Stomach (tissue), 9 donors: Measurements from ENCODE around the gene RPL29. TPM values are rescaled to one million over a fixed set of nuclear protein-coding genes. Genes with fewer than 3 reads are reported as not detected.
A peak's percentile ranks its signal among the peaks of the same experiment; 100 is the strongest.

Experiments used
- DNase-seq, 2 donors: peaks; one replicate each; pipeline versions ENCODE4 v3.0.0 to v3.0.0-alpha.2; 2013 to 2019
- H3K27ac ChIP-seq, 5 donors: fragments of 200-600 bp in 4 of 5; sonication (generic) in 4 of 5; one replicate each; pipeline ENCODE4 v1.5.1; 2013 to 2019; ENCODE audit warnings: mild to moderate bottlenecking in 1 of 5, moderate library complexity in 1 of 5
- H3K27me3 ChIP-seq, 3 donors: fragments of 200-600 bp; sonication (generic); one replicate each; pipeline ENCODE4 v1.5.1; 2017 to 2019; ENCODE audit warnings: mixed run types in 1 of 3
- H3K36me3 ChIP-seq, 4 donors: fragments of 200-600 bp; sonication (generic); 1 replicate in 3 of 4; 2 replicates in 1 of 4; pipeline ENCODE4 v1.5.1; 2016 to 2019
- H3K4me1 ChIP-seq, 4 donors: fragments of 200-600 bp; sonication (generic); one replicate each; pipeline ENCODE4 v1.5.1; 2016 to 2019
- H3K4me3 ChIP-seq, 4 donors: fragments of 200-600 bp; sonication (generic) in 3 of 4; one replicate each; pipeline ENCODE4 v1.5.1; 2016 to 2019; ENCODE audit warnings: mild to moderate bottlenecking in 1 of 4
- H3K9me3 ChIP-seq, 4 donors: fragments of 200-600 bp; sonication (generic); one replicate each; pipeline ENCODE4 v1.5.1; 2016 to 2019
- EP300 ChIP-seq: sonication (generic); formaldehyde crosslinking; IDR thresholded peaks from one replicate; pipeline ENCODE4 v1.6.1; 2017; ENCODE audit warnings: antibody characterized with exemption
- POLR2A ChIP-seq, 4 donors: fragments of 450-650 bp; IDR thresholded peaks; one replicate each; pipeline ENCODE4 v1.6.1; 2016; ENCODE audit warnings: antibody characterized with exemption in 4 of 4, control low read depth in 2 of 4, mild to moderate bottlenecking in 1 of 4, moderate library complexity in 1 of 4
- POLR2AphosphoS5 ChIP-seq, 3 donors: sonication (generic); formaldehyde crosslinking; IDR thresholded peaks; one replicate each; pipeline ENCODE4 v1.6.1; 2016; ENCODE audit warnings: antibody characterized with exemption in 3 of 3
- WGBS, 5 donors: extraction: QIAGEN DNeasy Blood & Tissue Kit in 3 of 5; methylation state at CpG; one replicate each; pipeline versions ENCODE4 v1.1.5 to v1.1.7; 2013 to 2018; 5-methylcytosine and 5-hydroxymethylcytosine counted together
- intact Hi-C: fragments of 100-400 bp; cut with DNase I; formaldehyde crosslinking; loops from one replicate; pipeline ENCODE4 v1.15.1; 2023; ENCODE audit warnings: low total_unique reads
- polyA plus RNA-seq, 3 donors: library from polyadenylated mRNA; stranded (reverse); fragments of 200-250 nt; gene quantifications; one replicate each; pipeline ENCODE4 v1.2.3, GENCODE V29; 2013
- total RNA-seq, 5 donors: library from RNA; depleted of rRNA; stranded (reverse); fragments of >200 nt; gene quantifications; one replicate each; pipeline versions ENCODE4 v1.1.0 to v1.2.3, GENCODE V29; 2014 to 2016
- TF ChIP-seq, protein P1 (sequence below), 7 experiments: fragments of 450-650 bp in 4 of 7; fragments of 200-600 bp in 3 of 7; sonication (generic) in 3 of 7; IDR thresholded peaks; one replicate each; pipeline ENCODE4 v1.5.1; 2016 to 2019; ENCODE audit warnings: antibody characterized with exemption in 7 of 7, control low read depth in 2 of 7, mild to moderate bottlenecking in 1 of 7
- donor health status: healthy with polysubstance abuse.
- donor health status: Bipolar disorder and iron deficiency.
- donor health status: healthy.

Gene RPL29
- total and polyA plus RNA-seq, 8 donors = 144 to 3,071 (median 1,266) TPM

DNA sequence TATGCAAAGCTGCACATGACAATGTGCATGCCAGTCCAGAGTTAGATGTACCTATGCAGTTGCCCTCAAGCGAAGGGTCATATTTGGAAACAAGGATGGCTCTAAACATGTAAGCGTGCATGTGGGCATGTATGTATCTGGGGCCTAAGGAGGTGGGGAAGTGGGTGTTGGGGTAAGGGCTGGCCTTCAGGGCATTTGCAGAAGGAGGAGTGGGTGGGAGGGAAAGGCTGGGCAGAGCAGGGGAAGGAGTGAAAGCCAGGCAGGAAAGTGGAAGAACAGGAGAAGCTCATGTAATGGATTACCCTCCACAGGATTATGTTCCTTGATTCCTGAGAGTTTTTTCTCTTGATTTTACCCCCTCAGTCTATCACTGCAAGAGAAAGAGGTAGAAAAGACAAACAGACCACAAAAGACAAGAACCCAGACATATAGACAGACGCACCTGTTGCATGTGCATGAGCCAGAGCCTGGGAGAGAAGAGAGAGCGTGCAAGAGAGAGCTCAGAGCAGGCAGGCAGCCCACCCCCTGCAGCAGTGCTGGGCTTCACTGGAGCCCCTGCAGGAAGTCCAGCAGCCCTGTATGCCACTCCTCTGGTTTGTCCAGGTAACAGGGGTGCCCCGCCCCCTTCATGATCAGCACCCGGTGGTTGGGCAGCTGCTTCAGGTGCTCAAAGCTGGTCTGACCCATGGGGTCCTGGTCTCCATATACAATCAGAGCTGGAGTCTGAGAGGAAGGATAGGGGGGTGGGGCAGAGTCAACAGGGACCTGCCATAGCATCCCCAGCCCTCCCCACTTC is 26.6 kb downstream of the RPL29 start:
- peak overlapping the region in 3 of 5 donors; percentile 0 to 95 (median 92) for H3K27ac ChIP-seq
- peak in 1 of 2 donors; percentile 62 for DNase-seq
- no peaks in the 10 kb centered on the region for H3K9me3 ChIP-seq
- TF ChIP-seq EP300 = no peak
- no peak for TF ChIP-seq POLR2AphosphoS5 (IDR thresholded peaks at IDR 0.05)
- TF ChIP-seq POLR2A (IDR thresholded peaks at IDR 0.05) = no peak
- TF ChIP-seq, protein P1, sequence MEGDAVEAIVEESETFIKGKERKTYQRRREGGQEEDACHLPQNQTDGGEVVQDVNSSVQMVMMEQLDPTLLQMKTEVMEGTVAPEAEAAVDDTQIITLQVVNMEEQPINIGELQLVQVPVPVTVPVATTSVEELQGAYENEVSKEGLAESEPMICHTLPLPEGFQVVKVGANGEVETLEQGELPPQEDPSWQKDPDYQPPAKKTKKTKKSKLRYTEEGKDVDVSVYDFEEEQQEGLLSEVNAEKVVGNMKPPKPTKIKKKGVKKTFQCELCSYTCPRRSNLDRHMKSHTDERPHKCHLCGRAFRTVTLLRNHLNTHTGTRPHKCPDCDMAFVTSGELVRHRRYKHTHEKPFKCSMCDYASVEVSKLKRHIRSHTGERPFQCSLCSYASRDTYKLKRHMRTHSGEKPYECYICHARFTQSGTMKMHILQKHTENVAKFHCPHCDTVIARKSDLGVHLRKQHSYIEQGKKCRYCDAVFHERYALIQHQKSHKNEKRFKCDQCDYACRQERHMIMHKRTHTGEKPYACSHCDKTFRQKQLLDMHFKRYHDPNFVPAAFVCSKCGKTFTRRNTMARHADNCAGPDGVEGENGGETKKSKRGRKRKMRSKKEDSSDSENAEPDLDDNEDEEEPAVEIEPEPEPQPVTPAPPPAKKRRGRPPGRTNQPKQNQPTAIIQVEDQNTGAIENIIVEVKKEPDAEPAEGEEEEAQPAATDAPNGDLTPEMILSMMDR (IDR thresholded peaks at IDR 0.05) = no peak
- intact Hi-C loops = no loop called here
- H3K36me3 ChIP-seq = peaks cover 0 to 7% (median 2%) of the 10 kb centered on the region in 4 donors
- no peak overlapping the region for H3K4me3 ChIP-seq
- 69 to 87% (median 74%) methylated on average over 4 to 6 of the region's 6 CpGs for WGBS, 5 donors
- H3K4me1 ChIP-seq = peaks cover 26 to 90% (median 73%) of the 10 kb centered on the region in 4 donors
- peaks cover 0 to 5% (median 0%) of the 10 kb centered on the region in 3 donors for H3K27me3 ChIP-seq

DNA sequence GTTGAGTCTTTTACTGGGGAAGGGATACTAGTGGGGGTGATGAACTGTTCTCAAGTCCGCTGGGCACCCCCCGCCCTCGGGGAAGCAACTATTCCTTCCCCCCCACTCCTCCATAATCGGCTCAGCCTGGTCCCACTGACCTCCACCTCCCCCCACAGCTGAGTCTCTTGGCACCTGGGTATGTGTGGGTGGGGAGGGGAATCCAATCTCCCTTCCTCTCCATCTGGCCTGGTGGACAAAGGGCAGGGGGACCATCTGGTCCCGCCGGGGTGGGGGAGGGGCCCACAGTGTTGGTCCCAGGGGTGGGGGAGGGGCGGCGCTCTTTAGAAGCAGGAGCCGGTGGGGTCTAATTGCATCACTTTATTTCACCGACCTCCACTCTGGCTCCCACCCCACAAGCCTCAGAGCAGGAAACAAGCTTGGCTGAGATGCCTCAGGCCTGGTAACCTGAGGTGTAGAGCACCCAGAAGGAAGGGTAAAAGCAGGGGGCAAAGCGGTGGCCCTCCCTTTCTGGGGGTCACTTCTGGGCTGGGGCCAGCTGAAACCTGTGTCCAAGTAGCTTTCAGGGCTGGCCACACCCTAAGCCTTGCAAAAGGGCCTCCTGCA is 27.4 kb downstream of the RPL29 start:
- peaks cover 0 to 7% (median 2%) of the 10 kb centered on the region in 4 donors for H3K36me3 ChIP-seq
- peak in 1 of 2 donors; percentile 68 for DNase-seq
- WGBS, 5 donors = 8 to 17% (median 14%) methylated on average over 7 to 11 of the region's 11 CpGs
- TF ChIP-seq, protein P1 (IDR thresholded peaks at IDR 0.05) = no peak
- no peak for TF ChIP-seq EP300
- H3K4me1 ChIP-seq = peaks cover 25 to 90% (median 71%) of the 10 kb centered on the region in 4 donors
- H3K4me3 ChIP-seq = peak overlapping the region; percentile 73 to 92 (median 76)
- intact Hi-C loops = no loop called here
- H3K27me3 ChIP-seq = peaks cover 0 to 5% (median 0%) of the 10 kb centered on the region in 3 donors
- no peaks in the 10 kb centered on the region for H3K9me3 ChIP-seq
- peak overlapping the region; percentile 88 to 98 (median 92) for H3K27ac ChIP-seq

DNA sequence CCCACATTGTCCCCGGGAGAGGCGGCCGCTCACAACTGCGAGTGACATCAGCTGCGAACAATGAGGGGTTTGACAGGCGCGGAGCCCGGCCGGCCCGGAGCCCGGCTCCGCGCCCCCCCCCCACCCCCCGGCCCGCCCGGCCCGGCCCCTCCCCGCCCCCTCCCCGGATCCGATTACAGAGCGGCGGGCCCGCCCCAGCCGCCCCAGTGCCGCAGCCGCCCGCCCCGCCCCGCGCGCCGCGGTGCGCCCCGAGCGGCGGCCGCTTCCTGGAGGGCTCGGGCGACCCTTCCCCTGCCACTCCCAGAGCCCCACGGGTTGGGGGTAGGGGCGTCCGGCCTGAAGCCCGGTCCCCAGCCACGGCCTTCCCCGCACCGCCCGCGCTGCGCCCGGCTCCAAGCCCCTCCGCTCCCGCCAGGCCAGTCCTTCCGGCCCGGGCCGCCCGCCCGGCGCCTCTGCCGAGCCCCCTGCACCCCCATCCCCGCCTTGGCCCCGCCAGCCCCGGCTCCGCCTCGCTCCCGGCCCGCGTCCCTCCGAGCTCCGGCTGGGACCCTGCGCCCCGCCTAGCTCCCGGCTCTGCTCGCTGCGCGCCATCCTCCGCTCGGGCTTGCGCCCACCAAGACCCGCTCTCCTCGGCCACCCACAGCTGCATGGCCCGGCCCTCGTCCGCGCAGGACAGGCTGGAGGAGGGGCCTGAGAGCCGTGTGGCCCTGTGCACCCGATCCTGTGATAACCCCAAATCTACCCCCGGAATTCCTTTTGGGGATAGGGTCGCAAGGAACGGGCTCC is 28.1 kb downstream of the RPL29 start, which contains the start of gene PCBP4:
Gene PCBP4 (minus strand): TSS at position 71 of the 786 bp plus-strand sequence. CDS start 6,214 bp downstream, outside the sequence.
- peaks cover 0 to 5% (median 0%) of the 10 kb centered on the region in 3 donors for H3K27me3 ChIP-seq
- H3K36me3 ChIP-seq = peaks cover 0 to 7% (median 2%) of the 10 kb centered on the region in 4 donors
- peak; percentile 74 to 89 for DNase-seq
- H3K4me1 ChIP-seq = peaks cover 25 to 90% (median 68%) of the 10 kb centered on the region in 4 donors
- peak within 1 kb of the TSS; percentile 73 to 92 (median 76) for H3K4me3 ChIP-seq
- intact Hi-C loops = no loop called here
- 1 to 2% (median 1%) methylated on average over 20 to 79 of the region's 90 CpGs for WGBS, 5 donors
- peak within 1 kb of the TSS; percentile 88 to 98 (median 92) for H3K27ac ChIP-seq
- TF ChIP-seq POLR2AphosphoS5 (IDR thresholded peaks at IDR 0.05) (peak in 2 of 3 donors; percentile 44 to 72), POLR2A (IDR thresholded peaks at IDR 0.05) (no peak)
- H3K9me3 ChIP-seq = no peaks in the 10 kb centered on the region

DNA sequence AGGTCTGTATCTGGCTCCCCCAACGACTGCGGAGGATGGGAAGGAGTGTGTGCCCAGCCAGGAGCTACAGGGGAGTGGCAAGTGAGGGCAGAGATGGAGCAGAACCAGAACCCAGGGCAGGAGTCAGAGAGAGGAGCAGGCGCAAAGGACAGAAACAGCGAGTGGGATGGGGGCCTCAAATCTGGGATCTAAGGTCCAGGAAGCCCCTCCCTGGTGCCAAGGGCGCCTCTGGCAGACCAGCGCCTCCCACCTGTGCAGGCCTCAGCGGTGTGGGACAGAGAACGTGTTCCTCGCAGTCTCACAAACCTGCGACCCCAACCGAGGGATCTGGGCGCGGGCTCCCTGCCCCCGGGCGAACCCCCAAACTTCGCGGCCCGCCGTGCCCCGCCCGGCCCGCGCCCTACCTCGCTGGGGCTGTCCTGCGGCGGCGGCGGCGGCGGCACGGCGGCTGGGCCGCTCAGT is 28.7 kb downstream of the RPL29 start:
- peaks cover 0 to 5% (median 0%) of the 10 kb centered on the region in 3 donors for H3K27me3 ChIP-seq
- H3K4me1 ChIP-seq = peaks cover 25 to 89% (median 68%) of the 10 kb centered on the region in 4 donors
- DNase-seq = no peak
- 0 to 5% (median 5%) methylated on average over 6 to 33 of the region's 33 CpGs for WGBS, 5 donors
- intact Hi-C loops = no loop called here
- H3K9me3 ChIP-seq = no peaks in the 10 kb centered on the region
- TF ChIP-seq, protein P1 (IDR thresholded peaks at IDR 0.05) = no peak
- TF ChIP-seq POLR2AphosphoS5 (IDR thresholded peaks at IDR 0.05) (no peak), POLR2A (IDR thresholded peaks at IDR 0.05) (no peak)
- H3K4me3 ChIP-seq = peak overlapping the region; percentile 73 to 92 (median 76)
- peak overlapping the region; percentile 77 to 98 (median 88) for H3K27ac ChIP-seq
- H3K36me3 ChIP-seq = peaks cover 0 to 7% (median 2%) of the 10 kb centered on the region in 4 donors
